ENCODE measurements around the gene IFNGR2.

- peak; percentile 62 for TF ChIP-seq CTCF (IDR thresholded peaks at IDR 0.05)
- TF ChIP-seq CHD2 (IDR thresholded peaks at IDR 0.05; ENCODE audit: low read length, partially characterized antibody), result no peak
- TF ChIP-seq ZNF302 (CRISPR knock-in tag; IDR thresholded peaks at IDR 0.05), result no peak
- no peak for TF ChIP-seq CBX2 (IDR thresholded peaks at IDR 0.05; ENCODE audit: borderline replicate concordance, low read depth)
- no peak for TF ChIP-seq MAX (IDR thresholded peaks at IDR 0.05)
- TF ChIP-seq SMC3 (IDR thresholded peaks at IDR 0.05), result peak; percentile 71
- TF ChIP-seq POLR2A (IDR thresholded peaks at IDR 0.05; ENCODE audit: low read length), result no peak
- no peak for TF ChIP-seq MAZ (IDR thresholded peaks at IDR 0.05; ENCODE audit: borderline replicate concordance, low read depth, low read length)
- TF ChIP-seq RAD21 (conservative IDR thresholded peaks at IDR 0.05 in 1 of 2, IDR thresholded peaks at IDR 0.05 in 1 of 2), result peak; percentile 73 to 79
- TF ChIP-seq PBX3 (IDR thresholded peaks at IDR 0.05), result no peak
- no peak for TF ChIP-seq TFCP2L1 (CRISPR knock-in tag; IDR thresholded peaks at IDR 0.05)
- TF ChIP-seq JUN (IDR thresholded peaks at IDR 0.05), result no peak
- no peak for TF ChIP-seq NFE2L2 (conservative IDR thresholded peaks at IDR 0.05; ENCODE audit: low read length)
Measured at GRCh38 chr21:33374450-33375096, 28.6 kb upstream of the IFNGR2 start.
